Hepatocyte (in vitro differentiated cells): Measurements from ENCODE around the gene COL15A1. TPM values are rescaled to one million over a fixed set of nuclear protein-coding genes. Genes with fewer than 3 reads are reported as not detected.

ENCODE experiments used
- DNase-seq: peaks from one replicate; pipeline ENCODE4 v3.0.0-alpha.2; 2016; ENCODE audit warnings: low spot score
- H2AFZ ChIP-seq: fragments of 200-600 bp; sonication (generic); 2 replicates; pipeline ENCODE4 v1.6.0; 2016; ENCODE audit warnings: antibody characterized with exemption, mild to moderate bottlenecking
- H3K27ac ChIP-seq: fragments of 200-600 bp; sonication (generic); 2 replicates; pipeline ENCODE4 v1.5.1; 2016; ENCODE audit warnings: mild to moderate bottlenecking
- H3K27me3 ChIP-seq: fragments of 200-600 bp; sonication (generic); 2 replicates; pipeline ENCODE4 v1.6.1; 2016
- H3K36me3 ChIP-seq: fragments of 200-600 bp; sonication (generic); replicated peaks from 2 replicates; pipeline ENCODE4 v1.5.1; 2016; ENCODE audit warnings: low read depth; ENCODE audit not compliant: insufficient read depth
- H3K4me1 ChIP-seq: fragments of 200-600 bp; sonication (generic); 2 replicates; pipeline ENCODE4 v1.5.1; 2016; ENCODE audit warnings: mild to moderate bottlenecking, moderate library complexity; ENCODE audit not compliant: insufficient read depth
- H3K4me2 ChIP-seq: fragments of 200-600 bp; sonication (generic); 2 replicates; pipeline ENCODE4 v1.6.0; 2016
- H3K4me3 ChIP-seq: fragments of 200-600 bp; sonication (generic); 2 replicates; pipeline ENCODE4 v1.5.1; 2016; ENCODE audit warnings: mild to moderate bottlenecking
- H3K79me2 ChIP-seq: fragments of 200-600 bp; sonication (generic); 2 replicates; pipeline ENCODE4 v1.6.0; 2017; ENCODE audit warnings: mild to moderate bottlenecking
- H3K9me2 ChIP-seq: fragments of 200-600 bp; sonication (generic); replicated peaks from 2 replicates; pipeline ENCODE4 v1.6.0; 2017; ENCODE audit warnings: mild to moderate bottlenecking; ENCODE audit not compliant: insufficient read depth
- H3K9me3 ChIP-seq: fragments of 200-600 bp; sonication (generic); 2 replicates; pipeline ENCODE4 v1.5.1; 2016; ENCODE audit warnings: low read depth, mild to moderate bottlenecking
- H4K20me1 ChIP-seq: fragments of 200-600 bp; sonication (generic); 2 replicates; pipeline ENCODE4 v1.6.0; 2016; ENCODE audit warnings: mild to moderate bottlenecking; ENCODE audit not compliant: insufficient read depth, poor library complexity, severe bottlenecking
- CTCF ChIP-seq: fragments of 200-600 bp; sonication (generic); IDR thresholded peaks from 2 replicates; pipeline ENCODE4 v1.5.1; 2016; ENCODE audit warnings: antibody characterized with exemption, mild to moderate bottlenecking; ENCODE audit not compliant: poor library complexity
- EZH2 ChIP-seq: fragments of 200-600 bp; sonication (generic); IDR thresholded peaks from 2 replicates; pipeline ENCODE4 v1.6.1; 2016; ENCODE audit warnings: antibody characterized with exemption, mild to moderate bottlenecking, borderline replicate concordance
- EZH2phosphoT487 ChIP-seq: fragments of 200-600 bp; sonication (generic); IDR thresholded peaks from one replicate; pipeline ENCODE4 v1.6.1; 2018; ENCODE audit warnings: antibody characterized with exemption, mild to moderate bottlenecking, low read depth, moderate library complexity; ENCODE audit not compliant: unreplicated experiment, severe bottlenecking
- WGBS: methylation state at CpG from one replicate; pipeline ENCODE4 v1.1.6; 2016; ENCODE audit warnings: low lambda C conversion rate; ENCODE audit errors: missing lambda C conversion rate; 5-methylcytosine and 5-hydroxymethylcytosine counted together
- polyA plus RNA-seq: library from polyadenylated mRNA; unstranded; fragments of >200 nt; fragmentation: Nextera tagmentation; extraction: Ambion mirVana; gene quantifications from 2 replicates; pipeline ENCODE4 v1.2.1, GENCODE V29; 2016
- total RNA-seq: library from RNA; depleted of rRNA; stranded (reverse); fragments of >200 nt; gene quantifications from 2 replicates; pipeline ENCODE4 v1.2.3, GENCODE V29; 2014

Gene COL15A1
- total and polyA plus RNA-seq, 2 experiments from 2014 or later: 97.6 to 106 TPM

- Histone ChIP-seq H3K79me2 (peaks cover 100% of the 10 kb centered on the region), H3K9me2 (no peaks in the 10 kb centered on the region), H3K4me3 (no peak overlapping the region), H3K27me3 (no peaks in the 10 kb centered on the region), H2AFZ (no peak overlapping the region), H3K4me1 (no peaks in the 10 kb centered on the region), H3K9me3 (no peaks in the 10 kb centered on the region), H4K20me1 (peaks cover 50% of the 10 kb centered on the region), H3K36me3 (no peaks in the 10 kb centered on the region), H3K4me2 (no peak overlapping the region), H3K27ac (no peak overlapping the region)
- 73% methylated on average over 2 of the region's 2 CpGs for WGBS
- no peak for DNase-seq
- TF ChIP-seq EZH2: no peak
- no peak for TF ChIP-seq CTCF
- no peak for TF ChIP-seq EZH2phosphoT487
Observed at GRCh38 chr9:99113414-99114048, 169.8 kb downstream of the COL15A1 start.

DNA sequence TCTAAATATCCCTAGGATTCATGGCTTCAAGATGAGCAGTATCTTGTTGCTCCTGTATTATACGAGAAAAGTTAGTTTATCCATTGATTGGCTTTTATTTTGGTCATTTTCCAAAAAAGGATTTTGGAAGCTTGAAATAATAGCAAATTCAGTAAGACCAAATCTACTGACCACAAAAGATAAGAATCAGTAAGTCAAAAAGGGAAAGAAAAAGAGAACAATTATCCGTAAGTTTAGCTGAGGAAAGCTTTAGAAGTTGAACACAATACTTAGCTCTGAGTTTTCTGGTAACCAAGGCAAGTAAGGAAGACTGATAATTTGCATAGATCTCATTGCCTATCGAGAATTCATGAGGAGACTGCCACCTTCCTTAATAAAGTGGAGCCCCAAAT, 170.3 kb downstream of the COL15A1 start:
- Histone ChIP-seq H3K4me1 (no peaks in the 10 kb centered on the region), H4K20me1 (peaks cover 52% of the 10 kb centered on the region), H3K36me3 (no peaks in the 10 kb centered on the region), H3K9me2 (no peaks in the 10 kb centered on the region), H3K79me2 (peaks cover 100% of the 10 kb centered on the region), H3K9me3 (no peaks in the 10 kb centered on the region), H2AFZ (no peak overlapping the region), H3K4me2 (no peak overlapping the region), H3K4me3 (no peak overlapping the region), H3K27me3 (no peaks in the 10 kb centered on the region), H3K27ac (no peak overlapping the region)
- TF ChIP-seq CTCF (no peak), EZH2phosphoT487 (no peak), EZH2 (no peak)
- no peak for DNase-seq
- WGBS: 80% methylated on average over 3 of the region's 3 CpGs

GRCh38 chr9:99114846-99115500, 171.3 kb downstream of the COL15A1 start:
- Histone ChIP-seq H3K4me1 (no peaks in the 10 kb centered on the region), H3K4me2 (no peak overlapping the region), H3K79me2 (peaks cover 100% of the 10 kb centered on the region), H3K27ac (no peak overlapping the region), H3K4me3 (no peak overlapping the region), H3K9me3 (no peaks in the 10 kb centered on the region), H3K36me3 (no peaks in the 10 kb centered on the region), H3K9me2 (no peaks in the 10 kb centered on the region), H4K20me1 (peaks cover 54% of the 10 kb centered on the region), H2AFZ (no peak overlapping the region), H3K27me3 (no peaks in the 10 kb centered on the region)
- DNase-seq: no peak
- no peak for TF ChIP-seq CTCF
- TF ChIP-seq EZH2phosphoT487: no peak
- TF ChIP-seq EZH2: no peak
- 84% methylated on average over 6 of the region's 6 CpGs for WGBS
